Chondrocyte (in vitro differentiated cells): ENCODE results near the gene ADGRL3. TPM values are rescaled to one million over a fixed set of nuclear protein-coding genes. Genes with fewer than 3 reads are reported as not detected.

ENCODE experiments used
- DNase-seq: peaks from one replicate; pipeline ENCODE4 v3.0.0; 2021; ENCODE audit warnings: mixed read lengths, low spot score
- H3K27ac Mint-ChIP-seq: one replicate; pipeline ENCODE4 v1.8.0; 2021; ENCODE audit warnings: mild to moderate bottlenecking, moderate library complexity, mixed read lengths; ENCODE audit not compliant: unreplicated experiment
- H3K27me3 Mint-ChIP-seq: 2 replicates; pipeline ENCODE4 v1.8.0; 2021; ENCODE audit warnings: low read depth, mixed read lengths
- H3K36me3 Mint-ChIP-seq: 2 replicates; pipeline ENCODE4 v1.8.0; 2021; ENCODE audit warnings: low read depth, mixed read lengths
- H3K4me1 Mint-ChIP-seq: 2 replicates; pipeline ENCODE4 v1.8.0; 2021; ENCODE audit warnings: low read depth, mild to moderate bottlenecking, mixed read lengths
- H3K4me3 Mint-ChIP-seq: one replicate; pipeline ENCODE4 v1.8.0; 2021; ENCODE audit warnings: mild to moderate bottlenecking, moderate library complexity, mixed read lengths; ENCODE audit not compliant: unreplicated experiment
- H3K9me3 Mint-ChIP-seq: 2 replicates; pipeline ENCODE4 v1.8.0; 2021; ENCODE audit warnings: low read depth, mixed read lengths
- CTCF ChIP-seq: fragments of 200-600 bp; sonication (generic); IDR thresholded peaks from 2 replicates; pipeline ENCODE4 v1.5.0; 2021; ENCODE audit warnings: antibody characterized with exemption, mild to moderate bottlenecking, moderate library complexity
- total RNA-seq: library from RNA; stranded (reverse); gene quantifications from 3 replicates; pipeline ENCODE4 v1.2.1, GENCODE V29; 2021

Gene ADGRL3
- total RNA-seq, 1 donor from 2014 or later = 11.6 TPM

GRCh38 chr4:62058571-62058970, 858.4 kb downstream of the ADGRL3 start:
- H3K4me3 Mint-ChIP-seq = no peak overlapping the region
- H3K27ac Mint-ChIP-seq = no peak overlapping the region
- H3K36me3 Mint-ChIP-seq = no peaks in the 10 kb centered on the region
- H3K4me1 Mint-ChIP-seq = no peaks in the 10 kb centered on the region
- DNase-seq = no peak
- no peaks in the 10 kb centered on the region for H3K9me3 Mint-ChIP-seq
- no peaks in the 10 kb centered on the region for H3K27me3 Mint-ChIP-seq
- no peak for TF ChIP-seq CTCF

- H3K36me3 Mint-ChIP-seq = peaks cover 2% of the 10 kb centered on the region
- no peak overlapping the region for H3K4me3 Mint-ChIP-seq
- no peak overlapping the region for H3K27ac Mint-ChIP-seq
- no peak for TF ChIP-seq CTCF
- no peaks in the 10 kb centered on the region for H3K27me3 Mint-ChIP-seq
- H3K4me1 Mint-ChIP-seq = no peaks in the 10 kb centered on the region
- DNase-seq = peak; percentile 51
- H3K9me3 Mint-ChIP-seq = no peaks in the 10 kb centered on the region
Measured at GRCh38 chr4:62070291-62070852, 870.2 kb downstream of the ADGRL3 start.

- no peak overlapping the region for H3K27ac Mint-ChIP-seq
Measured at GRCh38 chr4:62075089-62075488, 875.0 kb downstream of the ADGRL3 start.

GRCh38 chr4:62075521-62075920, 875.4 kb downstream of the ADGRL3 start:
- Mint-ChIP-seq H3K4me3 (no peak overlapping the region), H3K9me3 (no peaks in the 10 kb centered on the region), H3K27me3 (no peaks in the 10 kb centered on the region), H3K27ac (no peak overlapping the region), H3K36me3 (no peaks in the 10 kb centered on the region), H3K4me1 (no peaks in the 10 kb centered on the region)
- no peak for TF ChIP-seq CTCF
- DNase-seq = no peak

More at GRCh38 chr4:62075089-62075488, 875.0 kb downstream of the ADGRL3 start:
- Mint-ChIP-seq H3K36me3 (peaks cover 2% of the 10 kb centered on the region), H3K4me3 (no peak overlapping the region), H3K27me3 (no peaks in the 10 kb centered on the region), H3K4me1 (no peaks in the 10 kb centered on the region), H3K9me3 (no peaks in the 10 kb centered on the region)
- DNase-seq = no peak
- TF ChIP-seq CTCF = no peak

GRCh38 chr4:62077406-62077805, 877.3 kb downstream of the ADGRL3 start:
- no peak overlapping the region for H3K4me3 Mint-ChIP-seq
- no peak for TF ChIP-seq CTCF
- H3K27me3 Mint-ChIP-seq = no peaks in the 10 kb centered on the region
- DNase-seq = no peak
- no peaks in the 10 kb centered on the region for H3K9me3 Mint-ChIP-seq
- H3K27ac Mint-ChIP-seq = no peak overlapping the region
- no peaks in the 10 kb centered on the region for H3K4me1 Mint-ChIP-seq
- no peaks in the 10 kb centered on the region for H3K36me3 Mint-ChIP-seq
